K562 (cell line): ENCODE results near the gene OR52W1. TPM values are rescaled to one million over a fixed set of nuclear protein-coding genes. Genes with fewer than 3 reads are reported as not detected.
A peak's percentile ranks its signal among the peaks of the same experiment; 100 is the strongest.

Experiments
- CBFB ChIP-seq: sonication (generic); formaldehyde crosslinking; IDR thresholded peaks from 2 replicates; pipeline ENCODE4 v1.4.0; 2020; ENCODE audit warnings: mild to moderate bottlenecking, missing genetic modification reagents
- CCNT2 ChIP-seq: IDR thresholded peaks from 2 replicates; pipeline ENCODE4 v1.6.1; 2011; ENCODE audit warnings: borderline replicate concordance, low read depth, mild to moderate bottlenecking, moderate library complexity, mixed read lengths, low read length; ENCODE audit not compliant: insufficient read length; ENCODE audit errors: extremely low read depth
- CEBPB ChIP-seq: fragments of 450-650 bp; IDR thresholded peaks from 2 replicates; pipeline ENCODE4 v1.6.1; 2016; ENCODE audit warnings: missing genetic modification characterization, missing compliant biosample characterization
- CEBPG ChIP-seq, 3 experiments: fragments of 200-800 bp in 1 of 3; sonication (Bioruptor generic) in 1 of 3; sonication (generic) in 1 of 3; formaldehyde crosslinking in 1 of 3; IDR thresholded peaks in 2 of 3; conservative IDR thresholded peaks in 1 of 3; 2 replicates each; pipeline versions ENCODE4 v1.6.1 to v1.8.0; 2016 to 2022; ENCODE audit warnings: missing compliant biosample characterization in 2 of 3, missing genetic modification characterization in 2 of 3, mild to moderate bottlenecking in 1 of 3, missing genetic modification reagents in 1 of 3
- EWSR1 ChIP-seq: fragments of 450-650 bp; IDR thresholded peaks from 2 replicates; pipeline ENCODE4 v1.6.1; 2018; ENCODE audit warnings: borderline replicate concordance, mild to moderate bottlenecking, low read depth, moderate library complexity; ENCODE audit not compliant: partially characterized antibody
- FOXP1 ChIP-seq: sonication (generic); formaldehyde crosslinking; IDR thresholded peaks from 2 replicates; pipeline ENCODE4 v1.8.0; 2022; ENCODE audit warnings: mild to moderate bottlenecking, missing genetic modification reagents
- SPI1 ChIP-seq: IDR thresholded peaks from 2 replicates; pipeline ENCODE4 v1.6.1; 2011; ENCODE audit warnings: low read depth, low read length, control low read depth, borderline replicate concordance
- TCF3 ChIP-seq: sonication (generic); formaldehyde crosslinking; IDR thresholded peaks from 2 replicates; pipeline ENCODE4 v1.4.0; 2020; ENCODE audit warnings: mild to moderate bottlenecking, missing genetic modification reagents
- ZNF76 ChIP-seq: fragments of 250-450 bp; sonication (Bioruptor Pico); IDR thresholded peaks from 2 replicates; pipeline ENCODE4 v1.4.0; 2020; ENCODE audit warnings: mild to moderate bottlenecking, moderate library complexity, borderline replicate concordance
- polyA plus RNA-seq, 8 experiments: library from polyadenylated mRNA; depleted of rRNA in 4 of 8; stranded (reverse) in 5 of 8; unstranded in 3 of 8; fragments of >200 nt; fragmentation: Nextera tagmentation in 2 of 8; fragmentation: Illumina TruSeq in 1 of 8; extraction: Ambion mirVana in 2 of 8; extraction: Trizol in 1 of 8; gene quantifications; 2 replicates each; pipeline versions ENCODE4 v1.2.1 to v1.2.3, GENCODE V29; 2011 to 2014; ENCODE audit warnings: inconsistent platforms in 1 of 8, missing spikeins in 1 of 8
- total RNA-seq, 7 experiments: library from RNA; depleted of rRNA in 6 of 7; stranded (reverse); fragments of >200 nt in 6 of 7; fragmentation: Illumina TruSeq in 2 of 7; extraction: Trizol in 2 of 7; gene quantifications; 2 replicates each; pipeline versions ENCODE4 v1.2.1 to v1.2.3, GENCODE V29; 2011 to 2021; ENCODE audit warnings: low replicate concordance in 1 of 7
- TF ChIP-seq, protein P1 (sequence below): sonication (generic); formaldehyde crosslinking; IDR thresholded peaks from 2 replicates; pipeline ENCODE4 v1.8.1; 2023; ENCODE audit warnings: mild to moderate bottlenecking, missing genetic modification reagents
- TF ChIP-seq, protein P2 (sequence below), 3 experiments: fragments of 200-800 bp in 1 of 3; sonication (Bioruptor generic) in 1 of 3; sonication (generic) in 1 of 3; formaldehyde crosslinking in 1 of 3; IDR thresholded peaks; 2 replicates each; pipeline versions ENCODE4 v1.6.1 to v1.8.0; 2016 to 2022; ENCODE audit warnings: mild to moderate bottlenecking in 2 of 3, missing compliant biosample characterization in 2 of 3, missing genetic modification characterization in 2 of 3, missing genetic modification reagents in 1 of 3

The OR52W1 gene
- total and polyA plus RNA-seq, 9 of the 15 experiments (the other 6 are each of a cell fraction or from before 2014, with no cell fraction given), result not detected

DNA sequence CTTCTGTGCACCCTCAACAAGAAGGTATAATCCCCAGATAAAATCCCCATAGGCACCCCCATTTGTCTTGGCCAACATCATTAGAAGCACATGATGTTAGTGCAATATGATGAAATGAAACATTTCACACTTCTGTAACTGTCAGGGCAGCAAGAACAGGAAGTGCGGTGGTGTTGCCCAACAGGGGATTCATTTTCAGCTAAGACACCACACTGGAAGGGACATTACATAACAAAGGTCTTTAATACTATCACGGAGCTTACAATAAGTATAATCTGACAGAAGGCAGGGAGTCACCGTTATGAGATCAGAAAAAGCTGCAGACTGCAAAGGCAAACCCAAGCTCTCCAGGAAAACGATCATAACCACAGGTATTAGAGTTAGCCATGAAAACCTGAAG lies 2.0 kb downstream of the OR52W1 start (continued):
- TF ChIP-seq CEBPG (CRISPR knock-in tag; IDR thresholded peaks at IDR 0.05) (no peak), CEBPG (tag; conservative IDR thresholded peaks at IDR 0.05 in 1 of 2, IDR thresholded peaks at IDR 0.05 in 1 of 2) (peak; percentile 72 to 83), SPI1 (peak; percentile 51; the same call in 1 of the 2 replicates), CBFB (no peak), FOXP1 (CRISPR knock-in tag) (no peak), CCNT2 (no peak), EWSR1 (no peak), TCF3 (CRISPR knock-in tag) (no peak), CEBPB (tag) (peak; percentile 69), ZNF76 (CRISPR knock-in tag) (no peak)
- TF ChIP-seq, protein P1, sequence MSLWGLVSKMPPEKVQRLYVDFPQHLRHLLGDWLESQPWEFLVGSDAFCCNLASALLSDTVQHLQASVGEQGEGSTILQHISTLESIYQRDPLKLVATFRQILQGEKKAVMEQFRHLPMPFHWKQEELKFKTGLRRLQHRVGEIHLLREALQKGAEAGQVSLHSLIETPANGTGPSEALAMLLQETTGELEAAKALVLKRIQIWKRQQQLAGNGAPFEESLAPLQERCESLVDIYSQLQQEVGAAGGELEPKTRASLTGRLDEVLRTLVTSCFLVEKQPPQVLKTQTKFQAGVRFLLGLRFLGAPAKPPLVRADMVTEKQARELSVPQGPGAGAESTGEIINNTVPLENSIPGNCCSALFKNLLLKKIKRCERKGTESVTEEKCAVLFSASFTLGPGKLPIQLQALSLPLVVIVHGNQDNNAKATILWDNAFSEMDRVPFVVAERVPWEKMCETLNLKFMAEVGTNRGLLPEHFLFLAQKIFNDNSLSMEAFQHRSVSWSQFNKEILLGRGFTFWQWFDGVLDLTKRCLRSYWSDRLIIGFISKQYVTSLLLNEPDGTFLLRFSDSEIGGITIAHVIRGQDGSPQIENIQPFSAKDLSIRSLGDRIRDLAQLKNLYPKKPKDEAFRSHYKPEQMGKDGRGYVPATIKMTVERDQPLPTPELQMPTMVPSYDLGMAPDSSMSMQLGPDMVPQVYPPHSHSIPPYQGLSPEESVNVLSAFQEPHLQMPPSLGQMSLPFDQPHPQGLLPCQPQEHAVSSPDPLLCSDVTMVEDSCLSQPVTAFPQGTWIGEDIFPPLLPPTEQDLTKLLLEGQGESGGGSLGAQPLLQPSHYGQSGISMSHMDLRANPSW (CRISPR knock-in tag), result no peak
- TF ChIP-seq, protein P2, sequence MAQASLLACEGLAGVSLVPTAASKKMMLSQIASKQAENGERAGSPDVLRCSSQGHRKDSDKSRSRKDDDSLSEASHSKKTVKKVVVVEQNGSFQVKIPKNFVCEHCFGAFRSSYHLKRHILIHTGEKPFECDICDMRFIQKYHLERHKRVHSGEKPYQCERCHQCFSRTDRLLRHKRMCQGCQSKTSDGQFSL (CRISPR knock-in tag; IDR thresholded peaks at IDR 0.05), result no peak
- TF ChIP-seq, protein P2 (tag; IDR thresholded peaks at IDR 0.05), result no peak
